ENCODE measurements around the gene LRRC37A2. TPM values are rescaled to one million over a fixed set of nuclear protein-coding genes. Genes with fewer than 3 reads are reported as not detected.
"Not testable (repeated sequence)": the region's sequence is repeated elsewhere in the genome, so short reads cannot be mapped to it uniquely, and the experiment has no call there.

LRRC37A2 gene
- polyA plus RNA-seq, 2 donors = 2.0 to 7.6 TPM

- 92 to 95% methylated on average over 7 to 9 of the region's 10 CpGs for WGBS, 2 donors
Observed at GRCh38 chr17:46548607-46549006, 36.3 kb downstream of the LRRC37A2 start.

GRCh38 chr17:46559155-46559554 is 46.9 kb downstream of the LRRC37A2 start:
- H3K27me3 ChIP-seq (ENCODE audit: control insufficient read depth in 1 of 2, insufficient read depth in 2 of 2, low read length in 2 of 2); H3K9me3 ChIP-seq (ENCODE audit: control insufficient read depth in 2 of 2, insufficient read depth in 1 of 2, low read depth in 1 of 2, low read length in 1 of 2); H3K27ac ChIP-seq (ENCODE audit: low read depth in 2 of 2, low read length in 1 of 2); H3K4me1 ChIP-seq (ENCODE audit: control insufficient read depth in 2 of 2, insufficient read depth in 2 of 2, low read length in 1 of 2); H3K36me3 ChIP-seq (ENCODE audit: control insufficient read depth in 2 of 2, insufficient read depth in 2 of 2, low read length in 1 of 2); H3K4me3 ChIP-seq (ENCODE audit: low read depth in 1 of 2, low read length in 2 of 2): not testable (repeated sequence)
- no CpG with 5 or more reads among the region's 20 CpGs for WGBS, 2 donors

More at GRCh38 chr17:46548607-46549006, 36.3 kb downstream of the LRRC37A2 start:
- not testable (repeated sequence) for H3K27me3 ChIP-seq (ENCODE audit: control insufficient read depth in 1 of 2, insufficient read depth in 2 of 2, low read length in 2 of 2); H3K36me3 ChIP-seq (ENCODE audit: control insufficient read depth in 2 of 2, insufficient read depth in 2 of 2, low read length in 1 of 2); H3K27ac ChIP-seq (ENCODE audit: low read depth in 2 of 2, low read length in 1 of 2); H3K9me3 ChIP-seq (ENCODE audit: control insufficient read depth in 2 of 2, insufficient read depth in 1 of 2, low read depth in 1 of 2, low read length in 1 of 2); H3K4me3 ChIP-seq (ENCODE audit: low read depth in 1 of 2, low read length in 2 of 2); H3K4me1 ChIP-seq (ENCODE audit: control insufficient read depth in 2 of 2, insufficient read depth in 2 of 2, low read length in 1 of 2)

GRCh38 chr17:46560048-46560447 is 47.8 kb downstream of the LRRC37A2 start:
- not testable (repeated sequence) for H3K4me3 ChIP-seq (ENCODE audit: low read depth in 1 of 2, low read length in 2 of 2); H3K9me3 ChIP-seq (ENCODE audit: control insufficient read depth in 2 of 2, insufficient read depth in 1 of 2, low read depth in 1 of 2, low read length in 1 of 2); H3K27me3 ChIP-seq (ENCODE audit: control insufficient read depth in 1 of 2, insufficient read depth in 2 of 2, low read length in 2 of 2); H3K27ac ChIP-seq (ENCODE audit: low read depth in 2 of 2, low read length in 1 of 2); H3K36me3 ChIP-seq (ENCODE audit: control insufficient read depth in 2 of 2, insufficient read depth in 2 of 2, low read length in 1 of 2); H3K4me1 ChIP-seq (ENCODE audit: control insufficient read depth in 2 of 2, insufficient read depth in 2 of 2, low read length in 1 of 2)
- no CpG with 5 or more reads among the region's 3 CpGs for WGBS, 2 donors

GRCh38 chr17:46566284-46566683 is 54.0 kb downstream of the LRRC37A2 start:
- H3K4me1 ChIP-seq (ENCODE audit: control insufficient read depth in 2 of 2, insufficient read depth in 2 of 2, low read length in 1 of 2); H3K36me3 ChIP-seq (ENCODE audit: control insufficient read depth in 2 of 2, insufficient read depth in 2 of 2, low read length in 1 of 2); H3K27me3 ChIP-seq (ENCODE audit: control insufficient read depth in 1 of 2, insufficient read depth in 2 of 2, low read length in 2 of 2); H3K27ac ChIP-seq (ENCODE audit: low read depth in 2 of 2, low read length in 1 of 2); H3K9me3 ChIP-seq (ENCODE audit: control insufficient read depth in 2 of 2, insufficient read depth in 1 of 2, low read depth in 1 of 2, low read length in 1 of 2); H3K4me3 ChIP-seq (ENCODE audit: low read depth in 1 of 2, low read length in 2 of 2): not testable (repeated sequence)
- no CpG with 5 or more reads among the region's 2 CpGs for WGBS, 2 donors

- H3K27me3 ChIP-seq (ENCODE audit: control insufficient read depth in 1 of 2, insufficient read depth in 2 of 2, low read length in 2 of 2); H3K4me1 ChIP-seq (ENCODE audit: control insufficient read depth in 2 of 2, insufficient read depth in 2 of 2, low read length in 1 of 2); H3K4me3 ChIP-seq (ENCODE audit: low read depth in 1 of 2, low read length in 2 of 2); H3K9me3 ChIP-seq (ENCODE audit: control insufficient read depth in 2 of 2, insufficient read depth in 1 of 2, low read depth in 1 of 2, low read length in 1 of 2); H3K36me3 ChIP-seq (ENCODE audit: control insufficient read depth in 2 of 2, insufficient read depth in 2 of 2, low read length in 1 of 2); H3K27ac ChIP-seq (ENCODE audit: low read depth in 2 of 2, low read length in 1 of 2): not testable (repeated sequence)
- no CpG with 5 or more reads among the region's 1 CpG for WGBS, 2 donors
Observed at GRCh38 chr17:46566980-46567379, 54.7 kb downstream of the LRRC37A2 start.

- not testable (repeated sequence) for H3K27ac ChIP-seq (ENCODE audit: low read depth in 2 of 2, low read length in 1 of 2); H3K27me3 ChIP-seq (ENCODE audit: control insufficient read depth in 1 of 2, insufficient read depth in 2 of 2, low read length in 2 of 2); H3K36me3 ChIP-seq (ENCODE audit: control insufficient read depth in 2 of 2, insufficient read depth in 2 of 2, low read length in 1 of 2); H3K4me3 ChIP-seq (ENCODE audit: low read depth in 1 of 2, low read length in 2 of 2); H3K9me3 ChIP-seq (ENCODE audit: control insufficient read depth in 2 of 2, insufficient read depth in 1 of 2, low read depth in 1 of 2, low read length in 1 of 2); H3K4me1 ChIP-seq (ENCODE audit: control insufficient read depth in 2 of 2, insufficient read depth in 2 of 2, low read length in 1 of 2)
- no CpG with 5 or more reads among the region's 4 CpGs for WGBS, 2 donors
Observed at GRCh38 chr17:46571796-46572195, 59.5 kb downstream of the LRRC37A2 start.

GRCh38 chr17:46579083-46580075 is 67.1 kb downstream of the LRRC37A2 start, which contains the start of gene ARL17A:
Gene ARL17A (minus strand): TSS chr17:46579691. CDS start chr17:46576322, 3,369 bp downstream.
- H3K9me3 ChIP-seq (ENCODE audit: control insufficient read depth in 2 of 2, insufficient read depth in 1 of 2, low read depth in 1 of 2, low read length in 1 of 2); H3K4me3 ChIP-seq (ENCODE audit: low read depth in 1 of 2, low read length in 2 of 2); H3K27ac ChIP-seq (ENCODE audit: low read depth in 2 of 2, low read length in 1 of 2); H3K36me3 ChIP-seq (ENCODE audit: control insufficient read depth in 2 of 2, insufficient read depth in 2 of 2, low read length in 1 of 2); H3K27me3 ChIP-seq (ENCODE audit: control insufficient read depth in 1 of 2, insufficient read depth in 2 of 2, low read length in 2 of 2); H3K4me1 ChIP-seq (ENCODE audit: control insufficient read depth in 2 of 2, insufficient read depth in 2 of 2, low read length in 1 of 2): not testable (repeated sequence)
- WGBS, 2 donors = 0% methylated on average over 7 to 14 of the region's 65 CpGs

GRCh38 chr17:46580082-46580481 is 67.8 kb downstream of the LRRC37A2 start:
- WGBS, 2 donors = 2 to 5% methylated on average over 5 to 7 of the region's 18 CpGs
- not testable (repeated sequence) for H3K27me3 ChIP-seq (ENCODE audit: control insufficient read depth in 1 of 2, insufficient read depth in 2 of 2, low read length in 2 of 2); H3K36me3 ChIP-seq (ENCODE audit: control insufficient read depth in 2 of 2, insufficient read depth in 2 of 2, low read length in 1 of 2); H3K4me1 ChIP-seq (ENCODE audit: control insufficient read depth in 2 of 2, insufficient read depth in 2 of 2, low read length in 1 of 2); H3K27ac ChIP-seq (ENCODE audit: low read depth in 2 of 2, low read length in 1 of 2); H3K4me3 ChIP-seq (ENCODE audit: low read depth in 1 of 2, low read length in 2 of 2); H3K9me3 ChIP-seq (ENCODE audit: control insufficient read depth in 2 of 2, insufficient read depth in 1 of 2, low read depth in 1 of 2, low read length in 1 of 2)

- not testable (repeated sequence) for H3K4me3 ChIP-seq (ENCODE audit: low read depth in 1 of 2, low read length in 2 of 2); H3K4me1 ChIP-seq (ENCODE audit: control insufficient read depth in 2 of 2, insufficient read depth in 2 of 2, low read length in 1 of 2); H3K27me3 ChIP-seq (ENCODE audit: control insufficient read depth in 1 of 2, insufficient read depth in 2 of 2, low read length in 2 of 2); H3K9me3 ChIP-seq (ENCODE audit: control insufficient read depth in 2 of 2, insufficient read depth in 1 of 2, low read depth in 1 of 2, low read length in 1 of 2); H3K27ac ChIP-seq (ENCODE audit: low read depth in 2 of 2, low read length in 1 of 2); H3K36me3 ChIP-seq (ENCODE audit: control insufficient read depth in 2 of 2, insufficient read depth in 2 of 2, low read length in 1 of 2)
- no CpG with 5 or more reads among the region's 3 CpGs for WGBS, 2 donors
Observed at GRCh38 chr17:46585444-46585843, 73.2 kb downstream of the LRRC37A2 start.
